Activated CD8-positive, alpha-beta T cell treated with anti-CD3 and anti-CD28 coated beads, Interleukin-2, amount 10 ng/mL, durations not matched to agents 7 days and 5 days (primary cell): ENCODE data around the gene CARD14. TPM values are rescaled to one million over a fixed set of nuclear protein-coding genes. Genes with fewer than 3 reads are reported as not detected.

Experiments used
- ATAC-seq: fragments of 150-1000 bp; cut with Tn5 transposase; one replicate; pipeline ENCODE4 v1.10.0; 2021; ENCODE audit warnings: moderate library complexity
- CTCF ChIA-PET: fragments of 350-600 bp; sonication (Branson Sonifier 250); formaldehyde crosslinking; loops from one replicate; lab custom pipeline; 2021; ENCODE audit warnings: antibody characterized with exemption; lab: Charles Lee
- POLR2A ChIA-PET: fragments of 350-600 bp; sonication (Branson Sonifier 250); formaldehyde crosslinking; loops from one replicate; lab custom pipeline; 2021; ENCODE audit warnings: antibody characterized with exemption; lab: Charles Lee
- DNase-seq: peaks from one replicate; pipeline ENCODE4 v3.0.0-alpha.2; 2020
- H3K27ac Mint-ChIP-seq: one replicate; pipeline ENCODE4 v1.8.0; 2021; ENCODE audit warnings: mild to moderate bottlenecking, mixed read lengths
- H3K27me3 Mint-ChIP-seq: one replicate; pipeline ENCODE4 v1.8.0; 2021; ENCODE audit warnings: low read depth, mixed read lengths
- H3K36me3 Mint-ChIP-seq: one replicate; pipeline ENCODE4 v1.8.0; 2021; ENCODE audit warnings: low read depth, mixed read lengths
- H3K4me1 Mint-ChIP-seq: one replicate; pipeline ENCODE4 v1.8.0; 2021; ENCODE audit warnings: low read depth, mixed read lengths
- H3K4me3 Mint-ChIP-seq: one replicate; pipeline ENCODE4 v1.8.0; 2021; ENCODE audit warnings: mild to moderate bottlenecking, mixed read lengths
- H3K9me3 Mint-ChIP-seq: one replicate; pipeline ENCODE4 v1.8.0; 2022; ENCODE audit warnings: mixed read lengths; ENCODE audit not compliant: insufficient read depth
- total RNA-seq, 2 experiments: library from RNA; stranded (reverse); gene quantifications; one replicate each; pipeline ENCODE4 v1.2.3, GENCODE V29; 2021

CARD14 gene
- total RNA-seq, 2 experiments from 2014 or later = not detected

GRCh38 chr17:80133626-80133970, 36.2 kb upstream of the CARD14 start:
- ChIA-PET CTCF (interaction anchor here (0.8 kb wide), 1 partner anchor 32 kb away, joined by 3 read pairs; the partner anchor contains the start of gene GAA), POLR2A (interaction anchor here (4.1 kb wide), 1 partner anchor 9 kb away, joined by 18 read pairs; no protein-coding TSS in a partner anchor)
- Mint-ChIP-seq H3K4me3 (no peak overlapping the region), H3K27me3 (peaks cover 7% of the 10 kb centered on the region), H3K27ac (no peak overlapping the region), H3K4me1 (no peaks in the 10 kb centered on the region), H3K36me3 (peaks cover 52% of the 10 kb centered on the region), H3K9me3 (no peaks in the 10 kb centered on the region)
- DNase-seq = no peak
- peak; percentile 16 for ATAC-seq

GRCh38 chr17:80137131-80137530, 32.7 kb upstream of the CARD14 start:
- Mint-ChIP-seq H3K36me3 (peaks cover 80% of the 10 kb centered on the region), H3K27ac (no peak overlapping the region), H3K4me3 (no peak overlapping the region), H3K27me3 (no peaks in the 10 kb centered on the region), H3K4me1 (peaks cover 3% of the 10 kb centered on the region), H3K9me3 (no peaks in the 10 kb centered on the region)
- DNase-seq = no peak
- CTCF ChIA-PET = no interaction called here
- ATAC-seq = no peak
- POLR2A ChIA-PET = interaction anchor here (0.6 to 1.8 kb wide), 2 partner anchors 11 to 12 kb away, joined by 3 to 4 read pairs; no protein-coding TSS in a partner anchor

- Mint-ChIP-seq H3K9me3 (no peaks in the 10 kb centered on the region), H3K4me3 (no peak overlapping the region), H3K27me3 (no peaks in the 10 kb centered on the region), H3K4me1 (peaks cover 6% of the 10 kb centered on the region), H3K27ac (no peak overlapping the region), H3K36me3 (peaks cover 81% of the 10 kb centered on the region)
- CTCF ChIA-PET = interaction anchor here (7.9 kb wide), 1 partner anchor 38 kb away, joined by 51 read pairs; the partner anchor contains the start of gene GAA
- POLR2A ChIA-PET = interaction anchor here (0.8 to 1.8 kb wide), 2 partner anchors 9 to 127 kb away, joined by 3 to 4 read pairs; no protein-coding TSS in a partner anchor
- ATAC-seq = no peak
- no peak for DNase-seq
Measured at GRCh38 chr17:80138856-80139426, 30.9 kb upstream of the CARD14 start.

- DNase-seq (no peak), ATAC-seq (no peak)
- Mint-ChIP-seq H3K4me3 (no peak overlapping the region), H3K27ac (no peak overlapping the region), H3K27me3 (no peaks in the 10 kb centered on the region), H3K36me3 (peaks cover 83% of the 10 kb centered on the region), H3K9me3 (no peaks in the 10 kb centered on the region), H3K4me1 (peaks cover 29% of the 10 kb centered on the region)
- POLR2A ChIA-PET = interaction anchor here (0.7 to 3.0 kb wide), 2 partner anchors 9 to 14 kb away, joined by 3 to 18 read pairs; no protein-coding TSS in a partner anchor
- CTCF ChIA-PET = interaction anchor here (1.0 to 7.9 kb wide), 2 partner anchors 18 to 40 kb away, joined by 3 to 51 read pairs; partner anchors contain the start of gene GAA
Measured at GRCh38 chr17:80141463-80142165, 28.2 kb upstream of the CARD14 start.

GRCh38 chr17:80142929-80143328, 26.9 kb upstream of the CARD14 start:
- CTCF ChIA-PET = interaction anchor here (7.9 kb wide), 1 partner anchor 42 kb away, joined by 51 read pairs; the partner anchor contains the start of gene GAA
- ATAC-seq (no peak), DNase-seq (no peak)
- no peaks in the 10 kb centered on the region for H3K9me3 Mint-ChIP-seq
- H3K4me3 Mint-ChIP-seq = no peak overlapping the region
- peaks cover 30% of the 10 kb centered on the region for H3K4me1 Mint-ChIP-seq
- H3K27me3 Mint-ChIP-seq = no peaks in the 10 kb centered on the region
- POLR2A ChIA-PET = interaction anchor here (0.9 to 3.0 kb wide), 2 partner anchors 10 to 15 kb away, joined by 3 to 18 read pairs; no protein-coding TSS in a partner anchor
- no peak overlapping the region for H3K27ac Mint-ChIP-seq
- H3K36me3 Mint-ChIP-seq = peaks cover 74% of the 10 kb centered on the region

GRCh38 chr17:80145076-80146075, 24.5 kb upstream of the CARD14 start:
- DNase-seq (peak; percentile 33), ATAC-seq (no peak)
- Mint-ChIP-seq H3K36me3 (peaks cover 55% of the 10 kb centered on the region), H3K4me3 (peak overlapping the region; percentile 91), H3K4me1 (peaks cover 36% of the 10 kb centered on the region), H3K27me3 (no peaks in the 10 kb centered on the region), H3K27ac (peak overlapping the region; percentile 80), H3K9me3 (no peaks in the 10 kb centered on the region)
- ChIA-PET CTCF (interaction anchor here (0.8 to 7.9 kb wide), 8 partner anchors 9 to 120 kb away, joined by 3 to 51 read pairs (median 4); partner anchors contain the start of gene GAA), POLR2A (interaction anchor here (0.6 to 1.9 kb wide), 11 partner anchors 13 to 850 kb away, joined by 3 to 11 read pairs (median 3); partner anchors contain the start of gene GAA)

GRCh38 chr17:80146121-80147034, 23.5 kb upstream of the CARD14 start:
- peak; percentile 27 for ATAC-seq

GRCh38 chr17:80147035-80147822, 22.6 kb upstream of the CARD14 start, which contains the start of gene EIF4A3:
Gene EIF4A3 (minus strand): TSS chr17:80147128. CDS start chr17:80146961, 167 bp downstream.
- H3K36me3 Mint-ChIP-seq = peaks cover 51% of the 10 kb centered on the region
- ATAC-seq (peak; percentile 82), DNase-seq (peak; percentile 99)
- no peaks in the 10 kb centered on the region for H3K27me3 Mint-ChIP-seq
- ChIA-PET CTCF (interaction anchor here (0.8 to 7.9 kb wide), 3 partner anchors 19 to 46 kb away, joined by 3 to 51 read pairs (median 4); partner anchors contain the start of gene GAA), POLR2A (interaction anchor here (1.0 to 1.8 kb wide), 4 partner anchors 9 to 230 kb away, joined by 3 to 11 read pairs (median 4); partner anchors contain the start of gene GAA)
- peaks cover 9% of the 10 kb centered on the region for H3K9me3 Mint-ChIP-seq
- peak within 1 kb of the TSS; percentile 91 for H3K4me3 Mint-ChIP-seq
- H3K4me1 Mint-ChIP-seq = peaks cover 41% of the 10 kb centered on the region
- peak within 1 kb of the TSS; percentile 97 for H3K27ac Mint-ChIP-seq

More at GRCh38 chr17:80146121-80147034, 23.5 kb upstream of the CARD14 start:
- POLR2A ChIA-PET = interaction anchor here (0.6 to 1.8 kb wide), 11 partner anchors 12 to 849 kb away, joined by 3 to 11 read pairs (median 3); partner anchors contain the start of gene GAA
- H3K27ac Mint-ChIP-seq = peak overlapping the region; percentile 97
- peak; percentile 60 for DNase-seq
- peaks cover 6% of the 10 kb centered on the region for H3K9me3 Mint-ChIP-seq
- H3K4me3 Mint-ChIP-seq = peak overlapping the region; percentile 91
- CTCF ChIA-PET = interaction anchor here (0.8 to 7.9 kb wide), 8 partner anchors 8 to 119 kb away, joined by 3 to 51 read pairs (median 4); partner anchors contain the start of gene GAA
- no peaks in the 10 kb centered on the region for H3K27me3 Mint-ChIP-seq
- H3K4me1 Mint-ChIP-seq = peaks cover 35% of the 10 kb centered on the region
- H3K36me3 Mint-ChIP-seq = peaks cover 54% of the 10 kb centered on the region

- DNase-seq (no peak), ATAC-seq (no peak)
- Mint-ChIP-seq H3K9me3 (peaks cover 38% of the 10 kb centered on the region), H3K4me3 (no peak overlapping the region), H3K36me3 (peaks cover 22% of the 10 kb centered on the region), H3K27ac (no peak overlapping the region), H3K4me1 (peaks cover 24% of the 10 kb centered on the region), H3K27me3 (no peaks in the 10 kb centered on the region)
- ChIA-PET POLR2A (interaction anchor here (0.5 to 0.9 kb wide), 3 partner anchors 11 to 248 kb away, joined by 3 read pairs; no protein-coding TSS in a partner anchor), CTCF (no interaction called here)
Measured at GRCh38 chr17:80151333-80151732, 18.5 kb upstream of the CARD14 start.
